ENCODE results near the gene SPANXD.

SPANXD gene

GRCh38 chrX:141662781-141663180 is 35.8 kb downstream of the SPANXD start:
- DNase-seq (ENCODE audit: insufficient read length, low spot score) = no peak
- TF ChIP-seq SPI1 (IDR thresholded peaks at IDR 0.05; ENCODE audit: low read depth, low read length) (no peak), POLR2A (IDR thresholded peaks at IDR 0.05; ENCODE audit: low read depth, low read length) (no peak), TAF1 (IDR thresholded peaks at IDR 0.05; ENCODE audit: low read depth, low read length) (no peak), POU2F2 (IDR thresholded peaks at IDR 0.05; ENCODE audit: low read depth, low read length) (no peak), PAX5 (IDR thresholded peaks at IDR 0.05; ENCODE audit: insufficient read depth, low read length, severe bottlenecking) (no peak), POLR2AphosphoS5 (IDR thresholded peaks at IDR 0.05; ENCODE audit: low read depth, low read length) (no peak)
- FAIRE-seq = no peak

DNA sequence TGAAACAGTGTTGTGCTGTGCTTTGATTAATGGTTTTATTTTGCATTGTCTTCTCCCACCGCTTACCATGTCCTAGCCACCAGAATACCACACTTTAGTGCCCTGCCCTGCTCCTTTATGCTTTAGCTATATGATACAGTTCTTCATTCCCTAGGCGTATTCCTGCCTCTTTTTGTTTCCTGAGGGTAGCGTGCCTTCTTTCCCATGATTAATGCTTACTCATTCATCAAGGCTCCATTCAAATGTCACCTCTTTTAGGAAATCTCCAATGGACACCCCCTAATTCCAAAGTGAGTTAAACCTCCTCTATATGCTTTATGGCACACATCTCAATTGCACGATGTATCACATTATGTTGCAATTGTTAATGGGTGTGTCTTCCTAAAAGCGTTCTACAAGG is 46.3 kb downstream of the SPANXD start:
- no peak for DNase-seq (ENCODE audit: insufficient read length, low spot score)

More for the DNA sequence above, 46.3 kb downstream of the SPANXD start:
- TF ChIP-seq TAF1 (IDR thresholded peaks at IDR 0.05; ENCODE audit: low read depth, low read length) = no peak
- TF ChIP-seq POLR2AphosphoS5 (IDR thresholded peaks at IDR 0.05; ENCODE audit: low read depth, low read length) = no peak
- no peak for FAIRE-seq
